Esophagus mucosa (tissue), 1 donor: ENCODE results near the gene MLH1. TPM values are rescaled to one million over a fixed set of nuclear protein-coding genes. Genes with fewer than 3 reads are reported as not detected.

Source experiments
- ATAC-seq: fragments of 200-7000 bp; cut with Tn5 transposase; one replicate; pipeline ENCODE4 v1.9.1; 2020
- total RNA-seq: library from RNA; stranded (reverse); gene quantifications from one replicate; pipeline ENCODE4 v1.2.4, GENCODE V29; 2023
- donor health status: DM: yes; HTN: yes; CAD: no.

The MLH1 gene
- total RNA-seq, 1 donor from 2014 or later: 17.0 TPM

DNA sequence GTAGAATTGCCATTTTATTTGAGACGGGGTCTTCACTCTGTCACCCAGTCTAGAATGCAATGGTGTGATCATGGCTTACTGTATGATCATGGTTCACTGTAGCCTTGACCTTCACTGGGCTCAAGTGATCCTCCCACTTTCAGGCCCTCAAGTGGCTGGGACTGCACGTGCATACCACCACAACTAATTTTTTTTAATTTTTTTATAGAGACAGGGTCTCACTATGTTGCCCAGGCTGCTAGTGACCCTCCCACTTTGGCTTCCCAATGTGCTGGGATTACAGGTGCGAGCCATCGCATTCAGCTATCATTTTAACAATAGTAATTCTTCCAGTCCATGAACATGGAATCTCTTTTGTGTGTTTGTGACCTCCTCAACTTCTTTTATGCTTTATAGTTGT lies 12.3 kb upstream of the MLH1 start:
- no peak for ATAC-seq

DNA sequence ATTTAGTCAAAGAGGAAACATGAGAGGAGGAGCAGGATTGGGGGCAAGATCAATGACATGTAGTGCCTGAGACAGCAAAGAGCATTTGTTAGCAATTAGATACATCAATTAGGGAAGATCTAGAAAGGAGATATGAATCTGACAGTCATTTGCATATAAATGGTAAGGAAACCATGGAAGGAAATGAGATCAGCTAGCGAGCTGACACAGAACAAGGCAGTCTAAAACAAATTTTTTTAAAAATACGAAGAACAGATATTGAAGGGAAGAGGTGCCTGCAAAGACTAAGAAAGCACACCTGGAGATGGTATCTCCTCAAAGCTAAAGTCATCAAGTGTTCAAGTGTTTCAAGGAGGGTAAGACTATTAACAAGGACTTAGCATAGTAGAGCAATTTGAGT lies 5.0 kb upstream of the MLH1 start:
- no peak for ATAC-seq

DNA sequence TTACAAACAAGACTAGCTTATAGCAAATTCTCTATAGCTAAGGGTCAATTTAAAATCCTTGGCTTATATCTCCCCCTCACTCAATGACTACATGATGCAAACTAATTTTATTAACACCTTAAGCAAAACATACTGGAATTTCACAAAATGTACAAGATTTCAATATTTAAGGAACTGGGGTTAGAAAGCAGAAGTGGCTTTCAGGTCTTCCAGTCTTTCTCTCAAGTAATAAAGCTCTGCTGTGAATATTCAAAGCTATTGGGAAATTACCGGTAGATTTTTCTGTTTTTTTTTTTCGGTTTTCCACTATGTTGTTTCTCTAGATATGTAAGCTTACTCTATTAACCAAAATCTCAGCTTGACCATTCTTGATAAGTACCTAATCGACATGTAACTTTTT lies 4.3 kb upstream of the MLH1 start:
- ATAC-seq: no peak

DNA sequence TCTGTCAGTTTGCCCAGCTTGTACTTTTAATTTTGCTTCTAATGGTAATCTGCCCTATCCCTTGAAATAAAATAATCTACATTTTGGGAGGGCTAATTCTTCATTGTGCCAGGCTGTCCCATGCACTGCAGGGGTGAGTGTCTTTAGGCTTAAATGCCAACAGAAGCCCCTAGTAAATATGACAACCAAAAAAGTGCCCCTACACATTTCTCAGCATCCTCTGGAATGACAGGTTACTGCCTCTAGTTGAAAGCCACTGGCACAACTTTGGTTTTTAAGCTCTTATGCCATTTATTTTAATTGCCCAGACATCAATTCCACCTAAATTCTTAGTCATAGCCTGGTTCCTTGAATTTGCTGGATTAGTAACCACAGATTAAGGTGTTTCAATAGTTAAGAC lies 3.8 kb upstream of the MLH1 start:
- no peak for ATAC-seq

DNA sequence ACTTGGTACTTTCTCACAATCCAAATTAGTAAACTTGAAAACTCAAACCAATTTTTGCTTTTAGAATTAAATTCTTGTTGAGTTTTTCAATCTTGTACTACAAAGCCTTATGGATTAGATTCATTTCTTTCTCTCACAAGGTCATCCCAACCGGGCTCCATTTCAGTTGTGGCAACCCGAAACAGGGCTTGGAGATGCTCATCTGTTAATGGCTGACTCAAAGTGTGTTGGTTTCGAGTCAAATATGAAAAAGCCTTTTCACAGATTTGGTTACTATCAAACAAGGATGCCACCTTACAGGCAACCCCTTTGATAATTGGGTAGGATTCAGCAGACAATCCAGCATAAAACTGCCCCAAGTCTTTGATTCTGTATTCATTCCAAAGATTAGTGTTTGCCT lies 2.2 kb upstream of the MLH1 start:
- no peak for ATAC-seq

DNA sequence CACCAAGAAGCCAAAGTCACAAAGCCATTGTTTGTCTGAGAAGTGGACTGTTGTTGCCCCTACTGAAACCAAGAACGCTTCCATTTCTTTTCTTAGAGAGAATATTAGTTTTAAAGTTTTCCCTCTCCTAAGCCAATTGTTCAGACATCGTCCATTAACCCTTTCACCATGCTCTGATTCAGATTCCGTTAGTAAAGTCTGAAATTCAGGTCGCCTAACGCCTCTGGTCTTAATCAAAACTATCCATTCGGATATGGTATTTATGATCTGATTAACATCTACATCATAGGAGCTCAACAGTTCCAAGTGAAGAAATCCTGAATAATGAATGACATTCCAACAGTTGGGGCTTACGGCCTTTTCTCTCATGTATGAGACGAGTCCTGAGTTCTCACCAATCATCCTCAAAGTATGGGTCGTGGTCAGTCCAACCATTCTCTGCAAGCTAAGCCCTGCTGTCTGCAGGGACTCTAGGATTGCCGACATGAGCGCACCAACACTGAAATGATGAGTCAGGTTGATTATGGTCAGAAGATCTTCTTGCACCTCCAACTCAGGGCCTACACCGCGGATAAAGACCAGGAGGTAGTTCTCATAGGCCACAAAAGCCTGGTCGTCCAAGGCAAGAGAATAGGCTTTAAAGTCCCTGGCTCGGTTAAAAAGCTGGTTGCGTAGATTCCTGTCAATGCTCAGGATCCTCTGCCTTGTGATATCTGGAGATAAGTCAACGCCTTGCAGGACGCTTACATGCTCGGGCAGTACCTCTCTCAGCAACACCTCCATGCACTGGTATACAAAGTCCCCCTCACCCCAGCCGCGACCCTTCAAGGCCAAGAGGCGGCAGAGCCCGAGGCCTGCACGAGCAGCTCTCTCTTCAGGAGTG lies 1.2 kb upstream of the MLH1 start:
- peak; percentile 4 for ATAC-seq

DNA sequence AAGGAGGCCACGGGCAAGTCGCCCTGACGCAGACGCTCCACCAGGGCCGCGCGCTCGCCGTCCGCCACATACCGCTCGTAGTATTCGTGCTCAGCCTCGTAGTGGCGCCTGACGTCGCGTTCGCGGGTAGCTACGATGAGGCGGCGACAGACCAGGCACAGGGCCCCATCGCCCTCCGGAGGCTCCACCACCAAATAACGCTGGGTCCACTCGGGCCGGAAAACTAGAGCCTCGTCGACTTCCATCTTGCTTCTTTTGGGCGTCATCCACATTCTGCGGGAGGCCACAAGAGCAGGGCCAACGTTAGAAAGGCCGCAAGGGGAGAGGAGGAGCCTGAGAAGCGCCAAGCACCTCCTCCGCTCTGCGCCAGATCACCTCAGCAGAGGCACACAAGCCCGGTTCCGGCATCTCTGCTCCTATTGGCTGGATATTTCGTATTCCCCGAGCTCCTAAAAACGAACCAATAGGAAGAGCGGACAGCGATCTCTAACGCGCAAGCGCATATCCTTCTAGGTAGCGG lies 452 bp upstream of the MLH1 start, which contains the start of gene EPM2AIP1:
Gene EPM2AIP1, minus strand, starts transcription at position 326 of the 520 bp plus-strand sequence. Its CDS starts 54 bp downstream, at position 272.
- ATAC-seq: peak; percentile 96

DNA sequence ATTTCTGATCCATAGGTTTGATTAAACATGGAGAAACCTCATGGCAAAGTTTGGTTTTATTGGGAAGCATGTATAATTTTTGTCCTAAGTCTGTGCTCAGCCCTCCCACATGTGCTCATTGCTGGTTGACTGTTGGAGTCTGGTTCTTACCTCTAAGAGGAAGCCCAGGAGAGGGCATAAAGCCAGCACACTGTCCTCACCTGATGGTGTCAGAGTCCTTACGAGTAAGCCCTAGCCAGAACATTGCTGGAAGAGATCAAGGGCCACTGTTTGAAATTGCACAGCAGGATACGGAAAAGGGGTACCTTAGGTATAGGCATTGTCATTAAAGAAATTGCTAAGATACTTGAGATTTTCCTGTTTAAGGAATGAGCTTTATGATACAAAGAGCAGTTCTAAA lies 21.3 kb downstream of the MLH1 start:
- ATAC-seq: no peak

DNA sequence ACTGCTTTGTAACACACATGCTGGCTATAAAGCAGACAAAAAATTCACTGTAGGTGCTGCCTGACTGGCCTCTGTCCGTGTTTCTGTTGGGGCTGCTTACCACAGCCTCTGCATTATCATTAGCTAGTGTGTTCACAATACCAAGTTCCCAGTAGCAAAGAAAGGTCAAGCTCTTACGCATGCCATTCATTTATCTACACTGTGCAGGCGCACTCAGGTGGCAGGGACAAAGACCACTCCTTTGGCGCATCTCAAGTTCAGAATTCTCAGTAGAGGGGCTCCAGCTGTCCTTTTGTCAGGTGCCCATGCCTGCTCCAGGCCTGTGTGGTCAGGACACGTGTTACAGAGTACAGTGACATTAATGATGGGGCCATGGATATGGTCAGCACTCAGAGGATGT lies 22.3 kb downstream of the MLH1 start:
- ATAC-seq: no peak

DNA sequence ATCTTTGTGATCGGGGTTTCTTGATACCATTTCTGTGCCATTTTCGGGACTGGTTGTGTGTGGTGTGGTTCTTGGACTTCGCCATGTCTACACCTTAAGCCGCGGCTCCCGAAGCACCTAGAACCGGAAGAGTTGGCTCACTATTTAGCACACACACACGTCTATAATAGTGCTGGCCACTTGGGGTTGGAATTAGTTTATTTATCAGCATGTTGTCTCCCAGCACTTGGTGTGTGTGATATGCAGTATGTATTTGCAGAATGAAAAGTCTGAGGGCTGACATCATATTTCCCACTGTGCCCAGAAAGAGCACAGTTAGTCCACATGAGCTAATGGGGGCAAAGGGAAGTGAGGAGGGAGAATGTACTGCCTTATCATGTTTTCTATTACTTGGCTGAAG lies 23.6 kb downstream of the MLH1 start:
- no peak for ATAC-seq

DNA sequence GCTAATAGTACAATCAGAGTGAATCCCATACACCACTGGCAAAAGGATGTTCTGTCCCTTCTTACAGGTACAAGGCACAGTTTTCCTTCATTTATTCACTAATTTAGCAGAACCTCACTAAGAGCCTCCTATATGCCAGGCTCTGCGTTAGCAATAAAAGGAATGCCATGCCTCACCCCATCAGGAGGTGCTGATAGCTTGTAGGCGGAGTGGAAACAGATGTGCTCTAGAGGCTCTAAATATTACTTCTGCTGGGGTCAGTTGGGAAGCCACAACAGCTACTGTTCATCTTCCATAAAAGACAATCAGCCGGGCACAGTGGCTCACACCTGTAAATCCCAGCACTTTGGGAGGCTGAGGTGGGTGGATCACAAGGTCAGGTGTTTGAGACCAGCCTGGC lies 24.4 kb downstream of the MLH1 start:
- ATAC-seq: no peak

DNA sequence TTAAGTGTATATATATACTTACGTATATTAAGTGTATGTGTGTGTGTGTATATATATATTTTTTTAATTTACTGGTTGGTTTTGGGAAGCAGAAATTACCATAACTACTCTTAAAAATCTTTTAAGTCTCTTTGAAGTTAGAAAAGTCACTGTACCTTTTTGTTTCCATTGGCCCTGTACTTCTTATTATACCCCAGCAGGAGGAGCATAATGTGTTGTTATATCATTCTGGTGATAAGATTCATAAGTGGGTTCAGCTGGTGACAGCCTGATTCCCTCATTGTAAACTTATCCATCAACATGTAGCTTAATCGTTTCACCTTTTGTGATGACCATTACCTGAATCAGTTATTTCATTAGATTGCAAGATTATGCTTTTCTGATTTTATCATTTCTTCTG lies 30.8 kb downstream of the MLH1 start:
- ATAC-seq: no peak

DNA sequence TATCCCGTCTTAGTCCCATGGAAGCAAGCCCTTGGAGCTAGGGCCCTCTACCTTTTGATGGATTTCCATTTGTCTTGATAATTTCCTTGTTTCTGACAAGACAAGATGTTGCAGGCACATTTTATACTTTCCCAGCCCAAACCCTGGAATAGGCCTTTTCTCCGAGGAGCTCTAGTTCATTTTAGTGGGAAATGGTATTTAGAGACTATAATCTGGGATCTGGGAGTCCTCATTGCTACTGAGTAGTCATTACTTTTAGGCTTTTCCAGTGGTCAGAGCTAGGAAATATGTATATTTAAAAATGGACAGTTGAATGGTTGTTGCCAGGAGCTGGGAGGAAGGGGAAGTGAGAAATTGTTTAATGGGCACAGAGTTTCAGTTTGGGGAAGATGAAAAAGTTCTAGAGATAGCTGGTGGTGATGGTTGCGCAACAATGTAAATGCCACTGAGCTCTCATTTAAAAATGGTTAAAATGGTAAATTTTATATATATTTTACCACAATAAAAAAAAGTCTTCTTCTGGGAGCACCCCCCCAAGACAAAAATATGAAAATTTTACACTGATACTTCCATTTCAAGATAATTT lies 31.6 kb downstream of the MLH1 start:
- ATAC-seq: no peak

DNA sequence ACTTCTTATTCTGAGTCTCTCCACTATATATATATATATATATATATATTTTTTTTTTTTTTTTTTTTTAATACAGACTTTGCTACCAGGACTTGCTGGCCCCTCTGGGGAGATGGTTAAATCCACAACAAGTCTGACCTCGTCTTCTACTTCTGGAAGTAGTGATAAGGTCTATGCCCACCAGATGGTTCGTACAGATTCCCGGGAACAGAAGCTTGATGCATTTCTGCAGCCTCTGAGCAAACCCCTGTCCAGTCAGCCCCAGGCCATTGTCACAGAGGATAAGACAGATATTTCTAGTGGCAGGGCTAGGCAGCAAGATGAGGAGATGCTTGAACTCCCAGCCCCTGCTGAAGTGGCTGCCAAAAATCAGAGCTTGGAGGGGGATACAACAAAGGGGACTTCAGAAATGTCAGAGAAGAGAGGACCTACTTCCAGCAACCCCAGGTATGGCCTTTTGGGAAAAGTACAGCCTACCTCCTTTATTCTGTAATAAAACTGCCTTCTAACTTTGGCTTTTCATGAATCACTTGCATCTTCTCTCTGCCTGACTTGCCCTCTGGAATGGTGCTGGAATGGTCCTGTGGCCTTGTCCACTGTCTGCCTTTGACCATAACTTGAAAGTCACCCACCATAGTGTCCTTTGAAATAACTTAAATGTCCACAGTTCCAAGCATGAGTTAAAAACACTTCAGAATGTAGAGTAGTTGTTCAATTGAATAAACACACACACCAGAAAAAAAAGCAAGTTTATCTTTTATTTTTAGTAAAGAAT lies 32.4 kb downstream of the MLH1 start:
- ATAC-seq: no peak

DNA sequence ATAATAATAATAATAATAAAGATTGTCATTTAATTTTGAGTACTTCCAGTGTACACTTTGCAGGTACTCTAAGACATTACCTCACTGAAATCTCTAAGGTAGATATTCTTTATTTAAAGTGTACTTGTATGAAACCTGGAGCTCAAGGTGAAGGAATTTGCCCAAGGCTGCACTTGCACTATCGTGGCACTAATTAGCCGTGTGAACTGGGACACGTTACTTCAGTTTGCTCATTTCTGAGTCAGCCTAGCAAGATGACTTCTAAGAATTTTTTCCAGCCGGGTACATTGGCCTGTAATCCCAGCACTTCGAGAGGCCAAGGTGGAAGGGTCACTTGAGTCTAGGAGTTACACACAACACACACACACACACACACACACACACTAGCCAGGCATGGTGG lies 33.5 kb downstream of the MLH1 start:
- no peak for ATAC-seq

DNA sequence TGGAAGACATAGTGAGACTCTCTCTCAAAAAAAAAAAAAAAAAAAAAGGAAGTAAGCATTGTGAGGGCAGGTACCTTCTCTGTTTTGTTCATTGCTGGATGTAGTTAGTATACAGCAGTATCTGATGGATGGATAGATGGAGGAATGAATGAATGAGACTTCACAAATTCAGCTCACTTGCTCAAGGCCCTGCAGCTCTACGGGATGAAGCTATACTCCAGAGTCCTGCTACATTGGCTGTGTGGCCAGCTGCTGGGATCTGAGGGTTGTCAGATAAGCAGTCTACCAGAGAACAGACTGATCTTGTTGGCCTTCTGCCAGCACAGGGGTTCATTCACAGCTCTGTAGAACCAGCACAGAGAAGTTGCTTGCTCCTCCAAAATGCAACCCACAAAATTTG lies 35.0 kb downstream of the MLH1 start:
- ATAC-seq: no peak

DNA sequence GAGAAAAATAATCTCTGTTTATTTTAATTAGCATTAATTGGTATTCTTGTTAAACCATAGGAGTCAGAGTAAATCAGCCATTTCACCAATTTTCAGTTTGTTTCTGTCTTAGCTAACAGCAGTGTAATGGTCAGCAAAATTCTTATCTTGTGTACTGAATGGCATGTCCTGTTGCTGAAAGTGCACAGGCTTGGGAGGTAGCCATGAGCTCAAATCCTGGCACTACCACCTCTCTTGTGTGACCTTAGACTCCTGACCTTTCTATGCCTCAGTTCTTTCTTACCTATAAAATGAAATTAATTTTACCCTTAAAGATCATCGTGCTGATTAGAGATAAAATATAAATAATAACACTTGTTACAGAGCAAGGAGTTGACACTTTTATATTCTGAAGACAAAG lies 35.8 kb downstream of the MLH1 start:
- ATAC-seq: no peak

DNA sequence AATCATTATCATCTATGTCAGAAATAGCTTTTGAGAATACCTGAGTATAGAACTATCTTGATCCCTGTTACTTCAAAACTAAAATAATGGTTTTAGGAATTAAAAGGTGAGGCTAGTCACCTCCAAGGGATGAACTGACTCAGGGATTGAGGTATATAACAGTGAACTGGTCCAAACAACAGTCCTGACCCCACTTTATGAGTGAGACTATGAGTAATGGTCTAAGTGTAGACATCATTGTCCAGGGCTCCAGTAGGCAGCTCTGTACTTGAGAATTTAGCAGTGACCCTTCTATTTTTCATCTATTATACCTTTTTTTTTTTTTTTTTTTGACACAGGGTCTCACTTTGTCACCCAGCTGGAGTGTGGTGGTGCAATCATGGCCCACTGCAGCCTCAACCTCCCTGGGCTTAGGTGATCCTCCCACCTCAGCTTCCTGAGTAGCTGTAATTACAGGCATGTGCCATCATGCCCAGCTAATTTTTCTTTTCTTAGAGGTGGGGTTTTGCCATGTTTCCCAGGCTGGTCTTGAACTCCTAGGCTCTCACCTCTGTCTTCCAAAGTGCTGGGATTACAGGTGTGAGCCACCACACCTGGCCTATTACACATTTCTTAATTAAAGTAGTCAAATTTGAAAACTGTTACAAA lies 36.3 kb downstream of the MLH1 start:
- no peak for ATAC-seq

DNA sequence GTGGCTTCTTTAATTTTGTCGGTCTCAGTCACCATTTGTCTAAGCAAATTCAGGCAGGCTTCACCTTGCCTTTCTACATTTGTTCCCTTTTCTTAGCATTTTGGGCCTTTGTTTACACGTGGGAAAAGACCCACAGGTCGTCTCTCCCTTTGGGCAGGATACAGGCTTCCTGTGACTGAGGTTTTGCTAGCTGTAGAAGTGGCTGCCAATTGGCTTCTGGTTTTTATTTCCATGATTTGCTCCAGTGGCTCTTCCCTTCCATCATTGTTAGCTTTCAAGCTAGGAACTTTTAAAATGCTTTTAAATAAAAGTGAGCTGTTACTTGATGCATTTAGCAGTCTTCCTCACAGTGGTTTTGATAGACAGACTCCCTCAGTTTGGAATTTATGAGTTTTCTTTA lies 37.3 kb downstream of the MLH1 start:
- no peak for ATAC-seq

DNA sequence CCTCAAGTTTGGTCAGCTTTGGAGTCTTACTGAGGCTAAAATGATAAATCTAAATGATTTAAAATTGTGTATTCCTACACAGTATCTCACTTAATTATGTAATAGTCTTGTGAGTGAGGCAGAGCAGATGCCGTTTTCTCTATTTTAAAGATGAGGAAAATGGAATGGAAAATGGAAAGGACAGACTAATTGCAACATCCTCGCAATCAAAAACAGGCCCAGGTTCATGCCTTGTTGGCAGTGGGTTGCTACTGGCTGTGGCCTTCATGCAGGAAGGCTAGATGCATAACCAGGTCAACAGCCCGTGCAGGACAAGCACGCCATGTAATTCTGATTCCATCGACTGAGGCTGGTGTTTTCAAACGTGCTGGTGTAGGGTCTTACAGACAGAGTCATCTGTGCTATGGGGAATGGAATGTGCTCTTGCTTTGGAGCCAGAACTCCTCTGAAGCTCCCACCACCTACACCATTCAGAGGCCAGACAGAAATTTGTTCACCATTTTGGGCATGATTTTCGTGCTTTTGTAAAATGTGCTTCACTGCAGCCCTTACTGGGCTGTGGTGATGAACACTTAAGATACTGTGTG lies 37.9 kb downstream of the MLH1 start:
- ATAC-seq: no peak

DNA sequence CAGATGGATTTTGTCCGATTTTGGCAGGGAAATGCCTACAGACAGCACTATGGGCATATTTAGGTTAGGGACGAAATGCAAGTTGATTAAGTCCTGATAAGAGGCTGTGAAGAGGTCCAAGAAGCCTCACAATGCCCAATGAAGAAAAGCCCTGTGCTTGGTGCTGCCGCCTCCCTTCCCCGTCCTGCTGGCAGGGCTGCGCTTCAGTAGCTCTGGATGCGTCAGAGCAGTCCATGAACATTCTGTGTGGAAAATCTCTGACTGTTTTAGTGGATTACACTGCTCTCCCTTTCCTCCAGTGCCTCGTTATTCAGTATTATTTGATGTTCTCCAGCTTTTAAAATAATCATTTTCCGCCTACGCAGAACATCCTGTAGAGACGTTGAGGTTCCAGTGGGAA lies 39.6 kb downstream of the MLH1 start:
- ATAC-seq: no peak

DNA sequence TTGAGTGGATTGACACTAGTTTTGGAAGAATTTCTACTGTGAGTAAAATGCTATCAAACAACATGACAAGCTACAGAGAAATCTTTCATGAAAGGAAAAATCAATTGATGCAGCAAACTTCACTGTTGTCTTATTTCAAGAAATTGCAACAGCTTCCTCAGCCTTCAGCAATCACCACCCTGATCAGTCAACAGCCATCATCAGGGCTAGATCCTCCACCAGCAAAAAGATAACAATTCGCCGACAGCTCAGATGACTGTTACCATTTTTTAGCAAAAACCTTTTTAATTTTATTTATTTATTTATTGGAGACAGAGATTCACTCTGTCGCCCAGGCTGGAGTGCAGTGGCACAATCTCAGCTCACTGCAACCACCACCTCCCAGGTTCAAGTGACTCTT lies 44.0 kb downstream of the MLH1 start:
- ATAC-seq: no peak
